GM23338 (cell line): ENCODE results near the gene NT5C3B. TPM values are rescaled to one million over a fixed set of nuclear protein-coding genes. Genes with fewer than 3 reads are reported as not detected.

ENCODE experiments used
- ATAC-seq: fragments of 200-7000 bp; cut with Tn5 transposase; 3 replicates; pipeline ENCODE4 v1.9.1; 2020
- DNase-seq: peaks from one replicate; pipeline ENCODE4 v3.0.0-alpha.2; 2015; ENCODE audit warnings: low spot score
- H2AFZ ChIP-seq: fragments of 200-600 bp; sonication (generic); 2 replicates; pipeline ENCODE4 v1.8.0; 2016; ENCODE audit warnings: antibody characterized with exemption, mild to moderate bottlenecking, moderate library complexity
- H3F3A ChIP-seq: fragments of 200-600 bp; sonication (generic); replicated peaks from 2 replicates; pipeline ENCODE4 v1.8.0; 2017; ENCODE audit warnings: antibody characterized with exemption, mixed run types, low read depth
- H3K27ac ChIP-seq: fragments of 200-600 bp; sonication (generic); 2 replicates; pipeline ENCODE4 v1.6.1; 2016; ENCODE audit warnings: low read depth
- H3K27me3 ChIP-seq: fragments of 200-600 bp; sonication (generic); 2 replicates; pipeline ENCODE4 v1.8.0; 2016; ENCODE audit warnings: mild to moderate bottlenecking, mixed run types, moderate library complexity; ENCODE audit not compliant: insufficient read depth
- H3K36me3 ChIP-seq: fragments of 200-600 bp; sonication (generic); 2 replicates; pipeline ENCODE4 v1.8.0; 2016; ENCODE audit warnings: mild to moderate bottlenecking; ENCODE audit not compliant: insufficient read depth
- H3K4me1 ChIP-seq: fragments of 200-600 bp; sonication (generic); 2 replicates; pipeline ENCODE4 v1.8.0; 2016; ENCODE audit warnings: mild to moderate bottlenecking, moderate library complexity; ENCODE audit not compliant: insufficient read depth
- H3K4me2 ChIP-seq: fragments of 200-600 bp; sonication (generic); 2 replicates; pipeline ENCODE4 v1.7.1; 2017; ENCODE audit warnings: mixed run types
- H3K4me3 ChIP-seq: fragments of 200-600 bp; sonication (generic); 2 replicates; pipeline ENCODE4 v1.6.1; 2016; ENCODE audit warnings: mixed run types
- H3K79me2 ChIP-seq: fragments of 200-600 bp; sonication (generic); replicated peaks from 2 replicates; pipeline ENCODE4 v1.8.0; 2017; ENCODE audit warnings: mild to moderate bottlenecking; ENCODE audit not compliant: insufficient read depth
- H3K9me2 ChIP-seq: fragments of 200-600 bp; sonication (generic); 2 replicates; pipeline ENCODE4 v1.8.0; 2017; ENCODE audit not compliant: insufficient read depth
- H4K20me1 ChIP-seq: fragments of 200-600 bp; sonication (generic); replicated peaks from 2 replicates; pipeline ENCODE4 v1.8.0; 2017; ENCODE audit warnings: mild to moderate bottlenecking; ENCODE audit not compliant: insufficient read depth
- H3K27ac Mint-ChIP-seq: 2 replicates; pipeline ENCODE4 v1.8.0; 2020; ENCODE audit warnings: inconsistent platforms, mild to moderate bottlenecking, moderate library complexity, mixed read lengths
- H3K27me3 Mint-ChIP-seq: 3 replicates; pipeline ENCODE4 v1.8.0; 2022; ENCODE audit warnings: low read depth, mild to moderate bottlenecking, moderate library complexity, mixed read lengths, inconsistent platforms; ENCODE audit not compliant: insufficient read depth, poor library complexity
- H3K36me3 Mint-ChIP-seq: 3 replicates; pipeline ENCODE4 v1.8.0; 2021; ENCODE audit warnings: low read depth, mild to moderate bottlenecking, inconsistent platforms, moderate library complexity, mixed read lengths
- H3K4me1 Mint-ChIP-seq: 3 replicates; pipeline ENCODE4 v1.8.0; 2020; ENCODE audit warnings: mild to moderate bottlenecking, inconsistent platforms, mixed read lengths
- H3K4me3 Mint-ChIP-seq: 3 replicates; pipeline ENCODE4 v1.8.0; 2021; ENCODE audit warnings: moderate library complexity, mild to moderate bottlenecking, inconsistent platforms, mixed read lengths
- H3K9me3 Mint-ChIP-seq: 3 replicates; pipeline ENCODE4 v1.8.0; 2020; ENCODE audit warnings: moderate library complexity, mild to moderate bottlenecking, inconsistent platforms, mixed read lengths
- CREB1 ChIP-seq: fragments of 250-450 bp; sonication (Bioruptor Pico); IDR thresholded peaks from 2 replicates; pipeline ENCODE4 v1.5.0; 2020; ENCODE audit warnings: low read depth, mild to moderate bottlenecking, moderate library complexity
- EZH2 ChIP-seq: fragments of 200-600 bp; sonication (generic); IDR thresholded peaks from one replicate; pipeline ENCODE4 v1.8.0; 2017; ENCODE audit warnings: antibody characterized with exemption, mild to moderate bottlenecking, low read depth; ENCODE audit not compliant: unreplicated experiment
- EZH2phosphoT487 ChIP-seq: fragments of 200-600 bp; sonication (generic); IDR thresholded peaks from one replicate; pipeline ENCODE4 v1.8.1; 2018; ENCODE audit warnings: antibody characterized with exemption; ENCODE audit not compliant: unreplicated experiment
- JUNB ChIP-seq: IDR thresholded peaks from one replicate; pipeline ENCODE4 v1.6.1; 2016; ENCODE audit warnings: antibody characterized with exemption; ENCODE audit not compliant: unreplicated experiment
- NANOG ChIP-seq: IDR thresholded peaks from 2 replicates; pipeline ENCODE4 v1.6.1; 2016; ENCODE audit warnings: antibody characterized with exemption, borderline replicate concordance
- POLR2AphosphoS5 ChIP-seq: IDR thresholded peaks from 2 replicates; pipeline ENCODE4 v1.6.1; 2016; ENCODE audit warnings: antibody characterized with exemption, low read depth
- STAT1 ChIP-seq: IDR thresholded peaks from one replicate; pipeline ENCODE4 v1.6.1; 2016; ENCODE audit warnings: antibody characterized with exemption; ENCODE audit not compliant: unreplicated experiment
- ZNF114 ChIP-seq: fragments of 250-450 bp; sonication (Bioruptor Pico); IDR thresholded peaks from 2 replicates; pipeline ENCODE4 v1.5.0; 2020; ENCODE audit warnings: mild to moderate bottlenecking, moderate library complexity
- ZNF331 ChIP-seq: fragments of 250-450 bp; sonication (Bioruptor Pico); IDR thresholded peaks from 2 replicates; pipeline ENCODE4 v1.5.0; 2020; ENCODE audit warnings: low read depth, mild to moderate bottlenecking, moderate library complexity
- polyA plus RNA-seq: library from polyadenylated mRNA; unstranded; fragments of >200 nt; fragmentation: Nextera tagmentation; extraction: Ambion mirVana; gene quantifications from 2 replicates; pipeline ENCODE4 v1.2.1, GENCODE V29; 2016
- total RNA-seq: library from RNA; depleted of rRNA; stranded (reverse); fragments of >200 nt; shearing (Covaris generic); gene quantifications from 2 replicates; pipeline ENCODE4 v1.2.3, GENCODE V29; 2014
- TF ChIP-seq, protein P1 (sequence below), 2 experiments: fragments of 200-600 bp in 1 of 2; sonication (generic) in 1 of 2; conservative IDR thresholded peaks; 2 replicates each; pipeline versions ENCODE4 v1.5.1 to v1.6.1; 2016 to 2017; ENCODE audit warnings: antibody characterized with exemption in 2 of 2, low read depth in 2 of 2, mild to moderate bottlenecking in 2 of 2, moderate library complexity in 1 of 2
- TF ChIP-seq, protein P2 (sequence below): IDR thresholded peaks from one replicate; pipeline ENCODE4 v1.6.1; 2018; ENCODE audit warnings: antibody characterized with exemption; ENCODE audit not compliant: unreplicated experiment
- TF ChIP-seq, protein P3 (sequence below): IDR thresholded peaks from 2 replicates; pipeline ENCODE4 v1.6.1; 2016; ENCODE audit warnings: antibody characterized with exemption
- TF ChIP-seq, protein P4 (sequence below): fragments of 250-450 bp; sonication (Bioruptor Pico); IDR thresholded peaks from 2 replicates; pipeline ENCODE4 v1.5.0; 2020; ENCODE audit warnings: mild to moderate bottlenecking, moderate library complexity

Gene NT5C3B
- total and polyA plus RNA-seq, 2 experiments from 2014 or later = 58.2 to 78.3 TPM

DNA sequence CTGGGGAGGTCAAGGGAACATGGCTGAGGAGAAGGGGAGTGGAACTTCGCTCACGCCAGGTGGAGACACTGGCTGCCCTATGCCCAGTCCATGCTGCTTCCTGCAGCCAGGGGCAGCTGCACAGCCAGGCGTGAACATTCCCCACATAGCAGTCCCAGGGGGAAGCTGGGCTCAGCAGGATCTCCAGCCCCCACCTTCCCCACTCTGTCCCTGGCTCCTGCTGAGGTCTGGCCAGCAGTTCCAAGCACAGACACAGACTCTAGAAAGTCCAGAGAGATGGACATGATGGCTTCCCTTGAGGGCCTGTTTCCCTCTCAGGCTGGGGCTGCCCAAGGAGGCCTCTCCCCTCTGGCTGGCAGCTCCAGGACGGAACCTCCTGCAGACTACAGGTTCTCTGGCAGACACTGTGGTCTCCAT, 58.9 kb downstream of the NT5C3B start:
- peak overlapping the region; percentile 26; the same call in 1 of the 2 replicates for H3K4me2 ChIP-seq
- Mint-ChIP-seq H3K9me3 (no peaks in the 10 kb centered on the region), H3K27me3 (peaks cover 11% of the 10 kb centered on the region), H3K4me3 (no peak overlapping the region), H3K27ac (no peak overlapping the region), H3K36me3 (peaks cover 16% of the 10 kb centered on the region), H3K4me1 (peaks cover 57% of the 10 kb centered on the region)
- H3K4me3 ChIP-seq = no peak overlapping the region
- H3K27ac ChIP-seq = peak overlapping the region; percentile 81
- ATAC-seq (peak; percentile 7), DNase-seq (peak; percentile 54)
- no peaks in the 10 kb centered on the region for H3K36me3 ChIP-seq
- H2AFZ ChIP-seq = no peak overlapping the region
- peaks cover 4% of the 10 kb centered on the region for H4K20me1 ChIP-seq
- peaks cover 15% of the 10 kb centered on the region; the same call in 1 of the 2 replicates for H3F3A ChIP-seq
- H3K4me1 ChIP-seq = peaks cover 57% of the 10 kb centered on the region
- no peaks in the 10 kb centered on the region for H3K9me2 ChIP-seq
- TF ChIP-seq STAT1 = no peak
- TF ChIP-seq, protein P1, sequence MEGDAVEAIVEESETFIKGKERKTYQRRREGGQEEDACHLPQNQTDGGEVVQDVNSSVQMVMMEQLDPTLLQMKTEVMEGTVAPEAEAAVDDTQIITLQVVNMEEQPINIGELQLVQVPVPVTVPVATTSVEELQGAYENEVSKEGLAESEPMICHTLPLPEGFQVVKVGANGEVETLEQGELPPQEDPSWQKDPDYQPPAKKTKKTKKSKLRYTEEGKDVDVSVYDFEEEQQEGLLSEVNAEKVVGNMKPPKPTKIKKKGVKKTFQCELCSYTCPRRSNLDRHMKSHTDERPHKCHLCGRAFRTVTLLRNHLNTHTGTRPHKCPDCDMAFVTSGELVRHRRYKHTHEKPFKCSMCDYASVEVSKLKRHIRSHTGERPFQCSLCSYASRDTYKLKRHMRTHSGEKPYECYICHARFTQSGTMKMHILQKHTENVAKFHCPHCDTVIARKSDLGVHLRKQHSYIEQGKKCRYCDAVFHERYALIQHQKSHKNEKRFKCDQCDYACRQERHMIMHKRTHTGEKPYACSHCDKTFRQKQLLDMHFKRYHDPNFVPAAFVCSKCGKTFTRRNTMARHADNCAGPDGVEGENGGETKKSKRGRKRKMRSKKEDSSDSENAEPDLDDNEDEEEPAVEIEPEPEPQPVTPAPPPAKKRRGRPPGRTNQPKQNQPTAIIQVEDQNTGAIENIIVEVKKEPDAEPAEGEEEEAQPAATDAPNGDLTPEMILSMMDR (conservative IDR thresholded peaks at IDR 0.05; ENCODE audit: low read depth in 2 of 2) = no peak; a peak in 2 of 4 replicates
- TF ChIP-seq NANOG = no peak
- no peak for TF ChIP-seq EZH2phosphoT487
- no peak for TF ChIP-seq CREB1 (CRISPR knock-in tag)
- no peak for TF ChIP-seq EZH2
- TF ChIP-seq, protein P2, sequence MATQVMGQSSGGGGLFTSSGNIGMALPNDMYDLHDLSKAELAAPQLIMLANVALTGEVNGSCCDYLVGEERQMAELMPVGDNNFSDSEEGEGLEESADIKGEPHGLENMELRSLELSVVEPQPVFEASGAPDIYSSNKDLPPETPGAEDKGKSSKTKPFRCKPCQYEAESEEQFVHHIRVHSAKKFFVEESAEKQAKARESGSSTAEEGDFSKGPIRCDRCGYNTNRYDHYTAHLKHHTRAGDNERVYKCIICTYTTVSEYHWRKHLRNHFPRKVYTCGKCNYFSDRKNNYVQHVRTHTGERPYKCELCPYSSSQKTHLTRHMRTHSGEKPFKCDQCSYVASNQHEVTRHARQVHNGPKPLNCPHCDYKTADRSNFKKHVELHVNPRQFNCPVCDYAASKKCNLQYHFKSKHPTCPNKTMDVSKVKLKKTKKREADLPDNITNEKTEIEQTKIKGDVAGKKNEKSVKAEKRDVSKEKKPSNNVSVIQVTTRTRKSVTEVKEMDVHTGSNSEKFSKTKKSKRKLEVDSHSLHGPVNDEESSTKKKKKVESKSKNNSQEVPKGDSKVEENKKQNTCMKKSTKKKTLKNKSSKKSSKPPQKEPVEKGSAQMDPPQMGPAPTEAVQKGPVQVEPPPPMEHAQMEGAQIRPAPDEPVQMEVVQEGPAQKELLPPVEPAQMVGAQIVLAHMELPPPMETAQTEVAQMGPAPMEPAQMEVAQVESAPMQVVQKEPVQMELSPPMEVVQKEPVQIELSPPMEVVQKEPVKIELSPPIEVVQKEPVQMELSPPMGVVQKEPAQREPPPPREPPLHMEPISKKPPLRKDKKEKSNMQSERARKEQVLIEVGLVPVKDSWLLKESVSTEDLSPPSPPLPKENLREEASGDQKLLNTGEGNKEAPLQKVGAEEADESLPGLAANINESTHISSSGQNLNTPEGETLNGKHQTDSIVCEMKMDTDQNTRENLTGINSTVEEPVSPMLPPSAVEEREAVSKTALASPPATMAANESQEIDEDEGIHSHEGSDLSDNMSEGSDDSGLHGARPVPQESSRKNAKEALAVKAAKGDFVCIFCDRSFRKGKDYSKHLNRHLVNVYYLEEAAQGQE = no peak
- TF ChIP-seq, protein P3, sequence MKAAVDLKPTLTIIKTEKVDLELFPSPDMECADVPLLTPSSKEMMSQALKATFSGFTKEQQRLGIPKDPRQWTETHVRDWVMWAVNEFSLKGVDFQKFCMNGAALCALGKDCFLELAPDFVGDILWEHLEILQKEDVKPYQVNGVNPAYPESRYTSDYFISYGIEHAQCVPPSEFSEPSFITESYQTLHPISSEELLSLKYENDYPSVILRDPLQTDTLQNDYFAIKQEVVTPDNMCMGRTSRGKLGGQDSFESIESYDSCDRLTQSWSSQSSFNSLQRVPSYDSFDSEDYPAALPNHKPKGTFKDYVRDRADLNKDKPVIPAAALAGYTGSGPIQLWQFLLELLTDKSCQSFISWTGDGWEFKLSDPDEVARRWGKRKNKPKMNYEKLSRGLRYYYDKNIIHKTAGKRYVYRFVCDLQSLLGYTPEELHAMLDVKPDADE = no peak
- TF ChIP-seq ZNF331 (CRISPR knock-in tag) = no peak
- TF ChIP-seq, protein P4, sequence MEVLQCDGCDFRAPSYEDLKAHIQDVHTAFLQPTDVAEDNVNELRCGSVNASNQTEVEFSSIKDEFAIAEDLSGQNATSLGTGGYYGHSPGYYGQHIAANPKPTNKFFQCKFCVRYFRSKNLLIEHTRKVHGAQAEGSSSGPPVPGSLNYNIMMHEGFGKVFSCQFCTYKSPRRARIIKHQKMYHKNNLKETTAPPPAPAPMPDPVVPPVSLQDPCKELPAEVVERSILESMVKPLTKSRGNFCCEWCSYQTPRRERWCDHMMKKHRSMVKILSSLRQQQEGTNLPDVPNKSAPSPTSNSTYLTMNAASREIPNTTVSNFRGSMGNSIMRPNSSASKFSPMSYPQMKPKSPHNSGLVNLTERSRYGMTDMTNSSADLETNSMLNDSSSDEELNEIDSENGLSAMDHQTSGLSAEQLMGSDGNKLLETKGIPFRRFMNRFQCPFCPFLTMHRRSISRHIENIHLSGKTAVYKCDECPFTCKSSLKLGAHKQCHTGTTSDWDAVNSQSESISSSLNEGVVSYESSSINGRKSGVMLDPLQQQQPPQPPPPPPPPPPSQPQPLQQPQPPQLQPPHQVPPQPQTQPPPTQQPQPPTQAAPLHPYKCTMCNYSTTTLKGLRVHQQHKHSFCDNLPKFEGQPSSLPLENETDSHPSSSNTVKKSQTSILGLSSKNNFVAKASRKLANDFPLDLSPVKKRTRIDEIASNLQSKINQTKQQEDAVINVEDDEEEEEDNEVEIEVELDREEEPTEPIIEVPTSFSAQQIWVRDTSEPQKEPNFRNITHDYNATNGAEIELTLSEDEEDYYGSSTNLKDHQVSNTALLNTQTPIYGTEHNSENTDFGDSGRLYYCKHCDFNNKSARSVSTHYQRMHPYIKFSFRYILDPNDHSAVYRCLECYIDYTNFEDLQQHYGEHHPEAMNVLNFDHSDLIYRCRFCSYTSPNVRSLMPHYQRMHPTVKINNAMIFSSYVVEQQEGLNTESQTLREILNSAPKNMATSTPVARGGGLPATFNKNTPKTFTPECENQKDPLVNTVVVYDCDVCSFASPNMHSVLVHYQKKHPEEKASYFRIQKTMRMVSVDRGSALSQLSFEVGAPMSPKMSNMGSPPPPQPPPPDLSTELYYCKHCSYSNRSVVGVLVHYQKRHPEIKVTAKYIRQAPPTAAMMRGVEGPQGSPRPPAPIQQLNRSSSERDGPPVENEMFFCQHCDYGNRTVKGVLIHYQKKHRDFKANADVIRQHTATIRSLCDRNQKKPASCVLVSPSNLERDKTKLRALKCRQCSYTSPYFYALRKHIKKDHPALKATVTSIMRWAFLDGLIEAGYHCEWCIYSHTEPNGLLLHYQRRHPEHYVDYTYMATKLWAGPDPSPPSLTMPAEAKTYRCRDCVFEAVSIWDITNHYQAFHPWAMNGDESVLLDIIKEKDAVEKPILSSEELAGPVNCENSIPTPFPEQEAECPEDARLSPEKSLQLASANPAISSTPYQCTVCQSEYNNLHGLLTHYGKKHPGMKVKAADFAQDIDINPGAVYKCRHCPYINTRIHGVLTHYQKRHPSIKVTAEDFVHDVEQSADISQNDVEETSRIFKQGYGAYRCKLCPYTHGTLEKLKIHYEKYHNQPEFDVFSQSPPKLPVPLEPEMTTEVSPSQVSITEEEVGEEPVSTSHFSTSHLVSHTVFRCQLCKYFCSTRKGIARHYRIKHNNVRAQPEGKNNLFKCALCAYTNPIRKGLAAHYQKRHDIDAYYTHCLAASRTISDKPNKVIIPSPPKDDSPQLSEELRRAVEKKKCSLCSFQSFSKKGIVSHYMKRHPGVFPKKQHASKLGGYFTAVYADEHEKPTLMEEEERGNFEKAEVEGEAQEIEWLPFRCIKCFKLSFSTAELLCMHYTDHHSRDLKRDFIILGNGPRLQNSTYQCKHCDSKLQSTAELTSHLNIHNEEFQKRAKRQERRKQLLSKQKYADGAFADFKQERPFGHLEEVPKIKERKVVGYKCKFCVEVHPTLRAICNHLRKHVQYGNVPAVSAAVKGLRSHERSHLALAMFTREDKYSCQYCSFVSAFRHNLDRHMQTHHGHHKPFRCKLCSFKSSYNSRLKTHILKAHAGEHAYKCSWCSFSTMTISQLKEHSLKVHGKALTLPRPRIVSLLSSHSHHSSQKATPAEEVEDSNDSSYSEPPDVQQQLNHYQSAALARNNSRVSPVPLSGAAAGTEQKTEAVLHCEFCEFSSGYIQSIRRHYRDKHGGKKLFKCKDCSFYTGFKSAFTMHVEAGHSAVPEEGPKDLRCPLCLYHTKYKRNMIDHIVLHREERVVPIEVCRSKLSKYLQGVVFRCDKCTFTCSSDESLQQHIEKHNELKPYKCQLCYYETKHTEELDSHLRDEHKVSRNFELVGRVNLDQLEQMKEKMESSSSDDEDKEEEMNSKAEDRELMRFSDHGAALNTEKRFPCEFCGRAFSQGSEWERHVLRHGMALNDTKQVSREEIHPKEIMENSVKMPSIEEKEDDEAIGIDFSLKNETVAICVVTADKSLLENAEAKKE = no peak
- TF ChIP-seq POLR2AphosphoS5 = no peak
- no peak for TF ChIP-seq ZNF114 (CRISPR knock-in tag)
- TF ChIP-seq JUNB = no peak
- H3K27me3 ChIP-seq = no peaks in the 10 kb centered on the region
- H3K79me2 ChIP-seq = peaks cover 80% of the 10 kb centered on the region
